GM12891 (cell line): Measurements from ENCODE around the gene ACADM.
"Not testable (repeated sequence)": the region's sequence is repeated elsewhere in the genome, so short reads cannot be mapped to it uniquely, and the experiment has no call there.

Experiments
- DNase-seq: peaks from one replicate; pipeline ENCODE4 v3.0.0; 2011; ENCODE audit warnings: low spot score; ENCODE audit not compliant: insufficient read length
- FAIRE-seq: peaks from 2 replicates; lab custom pipeline; 2011; peaks lifted over from hg19 to GRCh38; lab: Jason Lieb, UNC
- PAX5 ChIP-seq: IDR thresholded peaks from 2 replicates; pipeline ENCODE4 v1.6.1; 2011; ENCODE audit warnings: low read length, moderate library complexity, mild to moderate bottlenecking; ENCODE audit not compliant: insufficient read depth, severe bottlenecking
- POLR2A ChIP-seq: IDR thresholded peaks from 2 replicates; pipeline ENCODE4 v1.6.1; 2011; ENCODE audit warnings: low read depth, low read length, control low read depth
- POLR2AphosphoS5 ChIP-seq: IDR thresholded peaks from 2 replicates; pipeline ENCODE4 v1.6.1; 2011; ENCODE audit warnings: low read depth, low read length, control low read depth
- POU2F2 ChIP-seq: IDR thresholded peaks from 2 replicates; pipeline ENCODE4 v1.6.1; 2011; ENCODE audit warnings: low read depth, mild to moderate bottlenecking, control low read depth, low read length, moderate library complexity
- SPI1 ChIP-seq: IDR thresholded peaks from 2 replicates; pipeline ENCODE4 v1.6.1; 2011; ENCODE audit warnings: low read depth, low read length, control low read depth
- TAF1 ChIP-seq: IDR thresholded peaks from 2 replicates; pipeline ENCODE4 v1.6.1; 2011; ENCODE audit warnings: low read depth, low read length, control low read depth

ACADM gene

DNA sequence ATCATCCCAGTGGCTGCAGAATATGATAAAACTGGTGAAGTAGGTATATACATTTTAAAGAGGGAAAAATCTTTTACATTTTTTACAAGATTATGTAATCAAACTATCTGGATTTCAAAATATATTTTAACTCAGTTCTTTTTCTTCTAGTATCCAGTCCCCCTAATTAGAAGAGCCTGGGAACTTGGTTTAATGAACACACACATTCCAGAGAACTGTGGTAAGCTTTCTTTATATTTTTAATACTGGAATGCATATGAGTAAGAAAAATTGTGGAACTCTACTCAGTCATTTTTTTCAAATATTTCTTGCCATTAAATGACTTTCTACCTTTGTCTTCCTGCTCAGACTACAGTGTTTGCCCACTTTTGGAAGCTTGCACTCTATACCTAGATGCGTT is 8.2 kb downstream of the ACADM start:
- TF ChIP-seq POU2F2 (no peak), POLR2AphosphoS5 (no peak), PAX5 (no peak), TAF1 (no peak), POLR2A (no peak), SPI1 (no peak)
- FAIRE-seq (no peak), DNase-seq (no peak)

DNA sequence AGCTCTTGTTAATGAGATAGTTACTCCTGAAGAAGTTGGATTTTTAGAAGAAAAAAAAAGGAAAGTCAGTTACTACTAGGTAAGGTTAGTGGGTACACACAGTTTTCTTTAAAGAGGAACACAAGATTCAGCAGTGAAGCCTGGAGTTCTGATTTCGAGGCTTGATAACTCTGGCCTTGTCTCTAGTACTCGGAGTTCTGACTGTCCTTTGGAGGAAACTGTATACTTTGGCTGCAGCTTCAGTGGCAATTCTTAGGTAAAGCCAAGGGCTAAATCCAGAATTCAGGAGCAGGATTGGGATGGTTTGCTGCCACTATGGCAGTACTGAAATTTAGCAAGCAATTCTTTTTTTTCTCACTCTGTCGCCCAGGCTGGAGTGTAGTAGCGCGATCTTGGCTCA is 9.2 kb downstream of the ACADM start:
- no peak for FAIRE-seq
- no peak for TF ChIP-seq POU2F2
- no peak for TF ChIP-seq POLR2A
- TF ChIP-seq PAX5 = no peak
- no peak for TF ChIP-seq SPI1
- TF ChIP-seq POLR2AphosphoS5 = no peak
- no peak for TF ChIP-seq TAF1
- DNase-seq = no peak

DNA sequence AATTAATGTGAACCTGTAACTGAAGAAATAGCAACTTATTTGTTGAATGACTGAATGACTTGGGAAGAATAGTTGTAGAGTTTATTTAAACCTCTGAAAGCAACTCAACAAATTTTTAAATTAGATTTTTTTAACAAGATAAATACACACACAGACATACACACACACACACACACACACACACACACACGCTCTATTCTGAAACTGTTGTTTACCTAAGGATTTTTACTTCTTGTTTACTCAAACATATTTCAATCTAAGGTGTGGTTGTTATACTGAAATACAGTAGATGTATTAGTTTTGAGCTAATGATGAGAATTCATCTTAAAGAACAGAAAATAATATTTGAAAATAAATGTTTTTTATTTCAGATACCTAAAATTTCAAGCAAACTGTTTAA is 11.5 kb downstream of the ACADM start:
- FAIRE-seq = no peak
- no peak for DNase-seq
- no peak for TF ChIP-seq POLR2AphosphoS5
- no peak for TF ChIP-seq TAF1
- no peak for TF ChIP-seq POLR2A
- TF ChIP-seq POU2F2 = no peak
- TF ChIP-seq SPI1 = no peak
- TF ChIP-seq PAX5 = no peak

DNA sequence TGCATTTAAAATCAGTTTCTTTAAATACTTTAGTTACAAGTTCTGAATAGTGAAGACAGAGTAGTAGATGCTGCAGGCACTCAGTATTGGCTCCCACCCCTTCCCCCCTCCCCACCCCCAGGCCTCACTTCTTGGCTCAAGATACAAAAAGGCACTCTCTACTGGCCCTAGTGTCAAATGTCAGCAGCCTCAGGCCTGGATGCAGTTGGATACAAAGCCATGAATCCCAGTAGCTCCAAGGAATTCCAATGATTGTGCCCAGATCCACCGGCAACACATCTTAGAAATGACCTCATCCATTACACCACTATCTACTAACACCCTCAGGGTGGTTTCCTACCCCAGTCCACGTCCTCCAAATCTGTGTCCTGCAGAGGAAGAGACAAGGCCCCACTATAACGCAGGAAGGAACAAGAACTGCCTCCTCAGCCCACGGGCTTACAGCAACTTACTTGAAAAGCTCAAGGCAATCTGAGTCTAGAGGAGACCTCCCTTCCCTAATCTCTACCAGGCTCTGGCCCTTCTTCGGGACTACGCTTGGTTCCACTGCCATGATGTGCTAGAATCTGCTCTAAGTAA is 17.6 kb downstream of the ACADM start:
- no peak for TF ChIP-seq POLR2AphosphoS5
- no peak for TF ChIP-seq POLR2A
- TF ChIP-seq TAF1 = no peak
- no peak for DNase-seq
- FAIRE-seq = no peak

DNA sequence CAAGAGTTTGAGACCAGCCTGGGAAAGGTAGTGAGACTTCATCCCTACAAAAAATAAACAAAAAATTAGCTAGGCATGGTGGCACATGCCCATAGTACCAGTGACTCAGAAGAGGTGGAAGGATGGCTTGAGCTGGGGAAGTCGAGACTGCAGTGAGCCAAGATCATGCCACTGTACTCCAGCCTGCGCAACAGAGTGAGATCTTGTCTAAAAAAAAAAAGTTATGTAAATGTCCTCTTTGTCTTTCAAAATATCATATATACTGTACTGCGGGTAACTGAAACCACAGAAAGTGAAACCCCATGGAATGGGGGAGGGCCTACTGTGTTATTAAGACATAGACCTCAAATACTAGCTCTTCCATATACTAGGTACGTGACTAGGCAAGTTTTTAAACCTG is 20.8 kb downstream of the ACADM start:
- DNase-seq (no peak), FAIRE-seq (peak; percentile 43)
- TF ChIP-seq POLR2A = no peak
- TF ChIP-seq TAF1 = no peak
- TF ChIP-seq SPI1 = no peak

DNA sequence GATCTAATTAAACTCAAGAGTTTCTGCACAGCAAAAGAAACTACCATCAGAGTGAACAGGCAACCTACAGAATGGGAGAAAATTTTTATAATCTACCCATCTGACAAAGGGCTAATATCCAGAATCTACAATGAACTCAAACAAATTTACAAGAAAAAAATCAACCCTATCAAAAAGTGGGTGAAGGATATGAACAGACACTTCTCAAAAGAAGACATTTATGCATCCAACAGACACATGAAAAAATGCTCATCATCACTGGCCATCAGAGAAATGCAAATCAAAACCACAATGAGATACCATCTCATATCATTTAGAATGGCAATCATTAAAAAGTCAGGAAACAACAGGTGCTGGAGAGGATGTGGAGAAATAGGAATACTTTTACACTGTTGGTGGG is 32.7 kb downstream of the ACADM start:
- FAIRE-seq = not testable (repeated sequence)

DNA sequence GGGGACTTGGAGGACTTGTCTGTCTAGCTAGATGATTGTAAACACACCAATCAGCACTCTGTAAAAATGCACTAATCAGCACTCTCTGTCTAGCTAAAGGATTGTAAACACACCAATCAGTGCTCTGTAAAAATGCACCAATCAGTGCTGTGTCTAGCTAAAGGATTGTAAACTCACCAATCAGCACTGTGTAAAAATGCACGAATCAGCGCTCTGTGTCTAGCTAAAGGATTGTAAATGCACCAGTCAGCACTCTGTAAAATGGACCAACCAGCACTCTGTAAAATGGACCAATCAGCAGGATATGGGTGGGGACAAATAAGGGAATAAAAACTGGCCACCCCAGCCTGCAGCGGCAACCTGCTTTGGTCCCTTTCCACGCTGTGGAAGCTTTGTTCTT is 34.0 kb downstream of the ACADM start:
- FAIRE-seq, DNase-seq: not testable (repeated sequence)

More for the DNA sequence above, 32.7 kb downstream of the ACADM start:
- DNase-seq = not testable (repeated sequence)

DNA sequence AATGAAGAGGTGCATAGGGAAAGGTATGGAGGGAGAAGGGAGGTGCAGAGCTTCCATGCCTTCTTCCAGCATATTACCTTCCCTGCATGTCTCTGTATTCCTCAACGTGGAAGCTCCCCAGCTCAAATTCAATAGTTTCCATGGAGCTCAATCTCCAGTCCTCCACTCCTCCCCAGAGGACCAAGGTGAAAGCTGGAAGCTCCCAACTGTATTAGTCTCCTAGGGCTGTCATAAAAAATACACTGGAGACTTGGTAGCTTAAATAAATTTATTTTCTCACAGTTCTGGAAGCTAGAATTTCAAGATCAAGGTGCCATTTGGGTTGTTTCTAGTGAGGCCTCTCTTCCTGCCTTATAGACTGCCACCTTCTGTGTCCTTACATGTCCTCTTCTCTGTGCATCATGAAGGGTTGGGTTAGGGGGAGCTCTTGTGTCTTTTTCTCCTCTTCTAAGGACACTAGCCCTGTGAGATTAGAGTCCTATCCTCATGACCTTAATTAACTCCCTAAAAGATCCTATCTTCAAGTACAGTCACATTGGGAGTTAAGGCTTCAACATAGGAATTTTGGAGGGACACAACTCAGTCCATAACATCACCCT is 39.6 kb downstream of the ACADM start:
- FAIRE-seq (peak; percentile 5), DNase-seq (no peak)
- TF ChIP-seq SPI1 = no peak
- no peak for TF ChIP-seq POLR2A
- TF ChIP-seq PAX5 = no peak
- TF ChIP-seq POU2F2 = no peak
- TF ChIP-seq TAF1 = no peak
- no peak for TF ChIP-seq POLR2AphosphoS5

DNA sequence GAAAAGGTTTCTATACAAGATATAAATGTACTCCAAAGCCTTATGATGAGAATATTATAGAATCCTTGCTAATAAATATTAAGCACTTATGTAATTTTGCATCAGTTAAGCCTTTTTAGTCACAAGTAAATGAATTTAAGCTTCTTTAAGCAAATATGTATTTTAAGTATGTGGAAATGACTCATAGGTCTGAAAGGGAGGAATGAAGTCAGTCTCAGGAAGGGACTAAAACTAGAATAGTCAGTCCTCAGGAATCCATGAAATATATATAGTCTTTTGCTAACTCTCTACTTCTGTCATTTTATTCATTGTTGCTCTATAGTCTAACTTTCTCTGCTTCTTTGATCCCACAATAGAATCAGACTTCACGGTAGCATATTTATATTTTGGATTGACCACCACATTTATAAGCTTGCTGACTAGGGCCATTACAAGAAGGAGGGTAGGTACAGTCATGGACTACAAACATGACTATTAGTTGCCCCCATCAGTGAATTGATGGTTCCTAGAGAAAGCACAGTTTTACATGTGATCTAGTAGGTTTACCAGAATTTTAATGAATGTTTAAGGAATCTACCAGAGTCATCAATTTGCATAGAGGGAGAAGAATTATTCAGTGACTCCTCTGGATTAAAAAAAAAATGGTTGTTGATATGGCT is 41.3 kb downstream of the ACADM start:
- TF ChIP-seq TAF1 = no peak
- TF ChIP-seq POU2F2 = no peak
- DNase-seq (no peak), FAIRE-seq (no peak)

DNA sequence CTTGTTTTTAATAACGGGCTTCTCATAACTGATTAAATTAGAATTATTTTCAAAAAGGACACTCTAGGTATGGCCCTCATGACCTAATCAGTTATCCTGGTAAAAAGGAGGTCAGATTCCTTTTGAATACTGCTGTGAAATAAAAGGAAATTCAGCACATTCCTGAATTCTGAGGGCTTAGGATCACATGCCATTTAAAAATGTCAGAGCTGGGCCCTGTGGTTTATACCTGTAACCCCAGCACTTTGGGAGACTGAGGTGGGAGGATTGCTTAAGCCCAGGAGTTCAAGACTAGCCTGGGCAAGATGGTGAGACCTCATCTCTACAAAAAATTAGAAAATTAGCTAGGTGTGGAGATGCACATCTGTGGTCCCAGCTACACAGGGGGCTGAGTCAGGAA is 43.5 kb downstream of the ACADM start:
- TF ChIP-seq PAX5 = no peak
- TF ChIP-seq POU2F2 = no peak
- no peak for TF ChIP-seq TAF1
- no peak for TF ChIP-seq POLR2A
- TF ChIP-seq POLR2AphosphoS5 = no peak
- TF ChIP-seq SPI1 = no peak
- DNase-seq (no peak), FAIRE-seq (no peak)

DNA sequence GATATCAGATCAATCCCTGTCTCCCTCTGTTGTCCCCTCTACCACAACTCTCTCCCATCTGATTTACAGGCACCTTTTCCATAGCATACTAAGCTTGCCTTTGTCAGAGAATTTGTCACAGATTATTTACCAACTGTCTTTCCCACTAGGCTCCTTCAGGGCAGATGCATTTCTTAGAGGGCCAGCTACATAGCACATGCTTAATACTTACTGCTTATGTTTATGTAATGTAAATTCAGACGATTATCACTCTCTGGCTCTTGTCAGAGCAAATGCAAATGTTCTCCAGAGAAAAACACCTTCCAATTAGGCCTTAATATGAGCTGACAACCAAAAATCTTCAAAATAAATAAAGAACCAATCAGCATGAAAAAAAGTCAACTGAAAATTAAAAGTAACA is 46.3 kb downstream of the ACADM start:
- FAIRE-seq (no peak), DNase-seq (no peak)
- TF ChIP-seq POU2F2 = no peak
- no peak for TF ChIP-seq PAX5
- TF ChIP-seq POLR2AphosphoS5 = no peak
- TF ChIP-seq POLR2A = no peak
- TF ChIP-seq SPI1 = no peak
- no peak for TF ChIP-seq TAF1
